GM19438 (cell line): Measurements from ENCODE around the gene THAP2.
"Not testable (repeated sequence)": the region's sequence is repeated elsewhere in the genome, so short reads cannot be mapped to it uniquely, and the experiment has no call there.

Experiments
- ATAC-seq: cut with Tn5 transposase; IDR thresholded peaks from one replicate; pipeline ENCODE4 v1.9.1; 2021; ENCODE audit warnings: low read depth; ENCODE audit not compliant: unreplicated experiment

The THAP2 gene

DNA sequence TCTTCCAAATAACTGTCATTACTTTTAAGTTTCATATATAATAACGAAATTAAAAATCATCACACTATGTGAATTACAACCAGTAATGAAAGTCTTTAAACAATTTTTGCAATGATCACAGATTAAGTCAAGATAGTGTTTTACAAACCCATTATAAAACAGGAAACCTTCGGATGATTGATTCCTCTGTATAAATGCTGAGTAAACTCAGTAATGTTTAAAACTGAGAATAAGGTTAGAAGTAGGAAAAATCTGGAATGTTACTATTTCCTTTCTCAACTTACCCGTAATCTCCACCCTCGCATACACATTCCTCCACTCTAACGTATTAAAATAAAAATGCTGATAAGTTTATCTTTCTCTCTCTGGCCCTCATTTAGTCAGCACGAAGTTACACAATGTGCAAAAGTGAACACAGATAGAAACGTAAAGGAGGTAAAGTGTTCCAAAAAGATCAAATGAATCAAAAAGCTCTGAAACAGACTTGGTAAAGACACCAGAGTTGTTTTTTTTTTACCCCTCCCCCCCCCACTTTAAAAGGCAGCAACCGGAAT lies 2.0 kb upstream of the THAP2 start:
- no peak for ATAC-seq

DNA sequence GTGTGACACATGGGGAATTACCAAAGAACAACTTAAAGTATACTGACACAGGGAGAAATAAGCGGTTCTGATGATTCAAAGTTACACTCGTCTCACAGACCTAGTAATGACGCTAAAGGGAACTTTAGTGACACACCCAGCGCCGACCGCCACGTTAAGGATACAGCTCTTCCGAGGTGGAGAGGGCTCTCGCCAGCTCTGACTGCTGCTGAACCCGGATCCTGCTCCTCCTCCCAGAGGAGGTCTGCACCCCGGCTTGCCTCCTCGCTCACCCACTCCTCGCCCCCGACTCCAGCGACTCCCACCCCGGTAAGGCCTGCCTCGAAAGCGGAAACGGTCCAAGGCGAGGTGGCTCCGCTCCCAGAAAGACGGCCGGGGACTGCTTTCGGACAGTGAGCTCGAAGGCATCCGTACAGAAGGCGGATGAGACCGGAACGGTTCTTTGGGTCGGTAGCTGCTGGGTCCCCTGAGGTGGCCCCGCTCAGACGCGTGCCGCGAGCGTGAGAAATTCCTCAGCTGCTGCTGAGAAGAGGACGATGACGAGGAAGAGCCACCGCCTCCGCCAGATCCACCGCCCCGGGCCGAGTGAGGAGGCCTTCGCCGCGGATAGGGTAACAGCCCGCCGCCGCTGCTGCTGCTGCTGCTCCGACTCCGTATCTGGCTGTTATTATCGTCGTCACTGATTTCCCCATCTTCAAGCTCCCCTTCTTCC lies 1.1 kb upstream of the THAP2 start:
- ATAC-seq, result peak; percentile 24

DNA sequence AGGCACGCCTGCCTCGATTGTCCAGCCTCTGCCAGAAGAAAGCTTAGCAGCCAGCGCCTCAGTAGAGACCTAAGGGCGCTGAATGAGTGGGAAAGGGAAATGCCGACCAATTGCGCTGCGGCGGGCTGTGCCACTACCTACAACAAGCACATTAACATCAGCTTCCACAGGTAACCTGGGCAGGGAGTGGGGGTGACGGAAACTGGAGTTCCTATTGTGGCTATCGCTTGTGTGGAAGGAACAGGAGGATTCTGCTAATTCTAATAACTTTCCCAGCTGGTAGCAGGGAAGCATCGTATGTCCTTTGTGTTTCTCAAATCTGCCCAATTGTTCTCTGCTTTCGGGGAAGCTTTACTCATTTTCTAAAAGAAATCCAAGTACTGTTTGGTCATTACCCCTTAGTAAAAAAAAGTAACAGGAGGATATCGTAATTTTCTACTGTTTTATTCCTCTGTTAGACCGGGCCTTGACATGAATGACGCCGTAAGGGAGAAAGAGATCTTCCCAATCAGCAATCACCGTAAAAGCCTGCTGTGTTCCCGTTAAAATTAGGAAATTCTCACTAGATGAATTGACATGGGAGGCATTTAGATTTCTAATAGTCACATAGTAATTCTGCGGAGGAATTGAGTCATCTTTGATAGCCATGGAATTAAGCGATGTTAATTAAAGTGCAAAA lies 449 bp downstream of the THAP2 start:
- ATAC-seq, result peak; percentile 12

DNA sequence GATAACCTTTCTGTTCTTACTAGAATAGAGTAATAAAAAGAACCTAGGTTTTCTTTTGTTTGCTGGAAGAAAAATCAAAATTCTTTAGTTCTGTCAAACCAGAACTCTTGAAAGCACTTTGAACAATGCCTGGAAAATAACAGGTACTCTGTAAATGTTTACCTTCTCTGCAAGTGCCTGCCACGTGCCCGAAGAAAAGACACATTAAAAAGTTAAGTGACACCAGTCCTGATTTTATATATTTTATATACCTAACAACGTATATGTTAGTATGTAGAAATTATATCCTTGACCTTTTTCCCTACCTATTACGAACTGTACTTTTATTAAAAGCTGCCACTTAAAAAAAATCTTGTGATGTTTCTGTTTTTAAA lies 976 bp downstream of the THAP2 start:
- ATAC-seq, result no peak

DNA sequence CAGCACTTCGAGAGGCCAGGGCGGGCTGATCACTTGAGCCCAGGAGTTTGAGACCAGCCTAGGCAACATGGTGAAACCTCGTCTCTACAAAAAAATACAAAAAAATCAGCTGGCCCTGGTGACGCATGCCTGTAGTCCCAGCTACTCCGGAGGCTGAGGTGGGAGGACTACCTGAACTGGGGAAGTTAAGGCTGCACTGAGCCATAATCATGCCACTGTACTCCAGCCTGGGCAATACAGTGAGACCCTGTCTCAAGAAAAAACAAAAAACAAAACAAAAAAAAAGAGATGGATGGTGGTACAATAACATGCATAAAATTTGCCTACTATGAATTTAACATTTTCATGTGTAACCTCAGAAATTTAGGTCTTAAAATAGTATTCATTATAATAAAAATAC lies 2.2 kb downstream of the THAP2 start:
- ATAC-seq, result no peak

DNA sequence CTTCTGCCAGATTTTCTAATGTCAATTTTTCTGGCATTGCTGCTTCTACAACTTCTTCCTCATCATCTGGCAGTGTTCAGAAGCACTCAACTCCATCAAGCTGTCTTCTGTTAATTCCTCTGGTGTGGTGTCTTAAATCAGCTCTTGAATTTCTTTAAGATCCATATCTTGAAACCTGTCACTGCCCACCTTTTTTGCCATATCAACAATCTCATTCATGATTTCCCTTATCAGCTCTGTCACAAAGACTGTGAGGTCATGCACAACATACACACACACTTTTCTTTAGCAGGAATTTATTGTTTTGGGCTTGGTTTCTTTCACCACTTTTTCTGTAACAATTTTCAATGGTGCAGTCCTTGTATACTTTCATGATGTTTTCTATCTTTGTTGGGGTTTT lies 7.2 kb downstream of the THAP2 start:
- no peak for ATAC-seq

DNA sequence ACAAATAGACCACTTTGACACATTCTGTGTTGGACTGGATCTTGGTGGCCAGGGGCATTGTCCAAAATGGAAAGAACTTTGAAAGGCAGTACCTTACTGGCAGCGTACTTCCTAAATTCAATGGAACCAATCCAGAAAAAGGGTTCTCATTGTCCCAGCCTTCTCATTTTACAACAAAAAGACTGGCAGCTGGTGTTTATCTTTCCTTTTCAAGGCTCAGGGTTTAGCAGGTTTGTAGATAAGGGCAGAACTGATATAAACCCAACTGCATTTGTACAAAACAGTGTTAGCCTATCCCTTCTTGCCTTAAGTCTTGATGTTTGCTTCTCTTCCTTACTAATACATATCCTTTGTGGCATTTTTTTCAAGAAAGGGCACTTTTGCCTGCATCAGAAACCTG lies 7.7 kb downstream of the THAP2 start:
- no peak for ATAC-seq

DNA sequence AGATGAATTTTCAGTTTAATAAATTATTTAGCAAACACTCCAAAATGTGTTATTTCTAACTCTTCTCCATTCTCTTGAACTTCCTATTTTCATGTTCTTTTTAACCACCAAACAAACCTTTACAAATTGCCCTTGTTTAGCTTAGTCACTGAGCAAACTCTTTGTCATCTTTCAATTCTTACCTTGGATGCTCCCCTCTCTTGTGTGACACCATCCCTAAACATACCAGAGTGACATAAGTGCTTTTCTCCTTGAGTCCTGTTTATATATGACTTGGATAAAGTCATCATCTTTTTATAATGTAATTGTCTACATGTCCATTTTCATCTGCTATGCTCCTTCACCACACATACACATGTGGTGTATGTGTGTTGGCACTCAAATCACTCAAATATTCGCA lies 18.4 kb downstream of the THAP2 start:
- no peak for ATAC-seq

DNA sequence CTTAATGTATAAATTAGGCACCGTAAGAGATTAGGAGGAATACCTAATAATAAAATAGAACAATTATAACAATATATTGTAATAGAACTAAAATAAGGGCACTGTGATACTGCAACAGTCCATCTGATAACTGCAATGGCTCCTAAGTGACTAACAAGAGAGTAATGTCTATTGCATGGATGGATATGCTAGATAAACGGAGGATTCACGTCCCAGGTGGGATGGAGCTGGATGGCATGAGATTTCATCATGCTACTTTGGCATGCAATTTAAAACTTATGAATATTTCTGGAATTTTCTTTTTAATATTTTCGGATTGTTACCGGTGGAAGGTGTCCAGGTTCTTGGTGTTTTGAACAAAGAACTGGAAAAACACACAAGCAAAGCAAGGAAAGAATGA lies 19.5 kb downstream of the THAP2 start:
- no peak for ATAC-seq

DNA sequence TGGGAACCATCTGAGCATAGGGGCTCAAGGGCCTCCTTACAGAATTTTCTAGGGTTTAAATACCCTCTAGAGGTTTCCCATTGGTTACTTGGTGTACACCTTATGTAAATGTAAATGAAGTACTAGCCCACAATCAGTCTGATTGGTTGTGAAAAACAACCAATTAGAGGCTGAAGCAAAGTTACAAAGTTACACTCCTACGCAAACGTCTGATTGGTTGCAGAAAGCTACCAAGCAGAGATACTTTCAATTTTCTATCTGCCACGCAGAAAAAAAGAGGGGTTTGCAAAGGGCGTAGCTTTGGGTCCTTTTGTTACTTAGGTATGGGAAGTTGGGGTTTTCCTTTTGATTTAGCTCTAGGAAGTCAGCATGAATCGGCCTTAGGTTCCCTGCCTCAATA lies 20.0 kb downstream of the THAP2 start:
- ATAC-seq, result no peak

DNA sequence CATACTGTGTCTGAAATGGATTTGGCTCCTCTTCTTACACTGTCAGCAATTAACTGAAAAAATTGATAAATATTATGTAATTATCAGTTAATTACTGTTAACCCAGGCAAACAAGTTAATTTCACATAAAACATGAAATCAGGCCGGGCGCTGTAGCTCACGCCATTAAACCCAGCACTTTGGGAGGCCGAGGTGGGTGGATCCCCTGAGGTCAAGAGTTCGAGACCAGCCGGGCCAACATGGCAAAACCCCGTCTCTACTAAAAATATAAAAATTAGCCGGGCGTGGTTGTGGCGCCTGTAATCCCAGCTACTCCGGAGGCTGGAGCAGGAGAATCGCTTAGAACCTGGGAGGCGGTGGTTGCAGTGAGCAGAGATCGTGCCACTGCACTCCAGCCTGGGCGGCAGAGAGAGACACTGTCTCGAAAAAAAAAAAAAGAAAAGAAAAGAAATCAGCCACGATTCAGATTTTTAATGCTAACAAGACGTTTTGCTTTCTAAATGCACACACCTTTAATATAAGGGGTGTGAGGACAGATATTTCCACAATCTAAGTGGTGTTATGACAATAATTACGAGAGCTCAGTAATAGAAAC lies 21.3 kb downstream of the THAP2 start:
- ATAC-seq, result no peak

DNA sequence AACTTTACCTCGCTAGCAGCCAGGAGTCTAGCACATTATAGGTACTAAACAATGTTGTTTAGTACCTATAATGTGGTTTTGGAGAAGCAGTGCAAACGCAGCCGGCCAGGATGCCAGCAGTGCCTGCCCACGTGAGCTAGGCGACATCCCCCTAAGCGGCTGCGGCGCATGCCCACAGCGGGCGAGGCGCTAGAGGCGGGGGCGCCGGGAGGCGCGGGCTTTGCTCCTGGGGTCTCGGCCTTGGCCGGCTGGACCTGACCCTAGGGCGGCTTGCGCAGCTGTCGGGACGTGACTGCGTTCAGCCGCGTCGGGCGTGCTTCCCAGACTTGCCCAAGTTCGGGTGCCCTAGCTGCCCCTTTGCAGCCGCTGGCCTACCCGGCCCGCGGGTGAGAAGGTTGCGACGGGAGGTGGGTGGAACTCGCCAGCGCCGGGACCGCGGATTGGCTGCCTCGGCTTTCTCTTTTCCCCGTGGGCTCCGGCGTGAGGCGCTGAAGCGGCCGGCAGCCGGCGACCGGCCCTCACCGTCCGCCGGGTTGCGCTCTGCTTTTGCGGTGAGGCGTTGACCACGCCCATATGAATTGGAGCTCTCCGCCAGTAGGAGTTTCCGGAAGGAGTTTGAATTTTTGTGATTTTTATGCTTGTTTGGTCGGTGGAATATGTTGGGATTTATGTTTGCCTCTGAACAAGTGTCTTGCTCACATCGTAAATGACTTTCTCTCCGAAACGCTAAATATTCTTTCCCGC lies 22.0 kb downstream of the THAP2 start, which contains the start of gene TMEM19:
Gene TMEM19, plus strand, starts transcription at position 169 of the 744 bp plus-strand sequence. CDS start 599 bp downstream, outside the sequence.
- peak; percentile 90 for ATAC-seq

DNA sequence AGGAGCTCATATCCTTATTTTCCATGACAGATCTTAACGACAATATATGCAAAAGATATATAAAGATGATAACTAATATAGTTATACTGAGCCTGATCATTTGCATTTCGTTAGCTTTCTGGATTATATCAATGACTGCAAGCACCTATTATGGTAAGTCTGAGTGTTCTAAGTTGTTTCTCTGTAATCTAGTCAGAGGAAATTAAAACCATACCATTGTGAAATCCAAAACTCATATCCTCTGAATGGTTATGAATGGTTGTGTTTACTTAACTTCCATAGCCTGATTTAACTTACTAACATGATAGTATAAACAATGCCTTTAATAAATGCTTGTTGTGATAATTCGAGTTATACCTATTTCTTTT lies 22.5 kb downstream of the THAP2 start:
- no peak for ATAC-seq

DNA sequence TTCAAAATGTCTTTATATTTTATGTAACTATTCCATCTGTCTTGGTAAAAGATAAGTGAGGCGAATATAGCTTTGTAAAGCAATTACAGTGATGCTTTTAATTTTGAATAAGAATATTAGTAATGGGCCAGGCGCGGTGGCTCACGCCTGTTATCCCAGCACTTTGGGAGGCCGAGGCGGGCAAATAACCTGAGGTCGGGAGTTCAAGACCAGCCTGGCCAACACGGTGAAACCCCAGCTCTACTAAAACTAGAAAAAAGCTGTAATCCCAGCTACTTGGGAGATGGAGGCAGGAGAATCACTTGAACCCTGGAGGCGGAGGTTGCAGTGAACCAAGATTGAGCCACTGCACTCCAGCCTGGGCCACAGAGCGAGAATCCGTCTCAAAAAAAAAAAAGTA lies 23.1 kb downstream of the THAP2 start:
- not testable (repeated sequence) for ATAC-seq

DNA sequence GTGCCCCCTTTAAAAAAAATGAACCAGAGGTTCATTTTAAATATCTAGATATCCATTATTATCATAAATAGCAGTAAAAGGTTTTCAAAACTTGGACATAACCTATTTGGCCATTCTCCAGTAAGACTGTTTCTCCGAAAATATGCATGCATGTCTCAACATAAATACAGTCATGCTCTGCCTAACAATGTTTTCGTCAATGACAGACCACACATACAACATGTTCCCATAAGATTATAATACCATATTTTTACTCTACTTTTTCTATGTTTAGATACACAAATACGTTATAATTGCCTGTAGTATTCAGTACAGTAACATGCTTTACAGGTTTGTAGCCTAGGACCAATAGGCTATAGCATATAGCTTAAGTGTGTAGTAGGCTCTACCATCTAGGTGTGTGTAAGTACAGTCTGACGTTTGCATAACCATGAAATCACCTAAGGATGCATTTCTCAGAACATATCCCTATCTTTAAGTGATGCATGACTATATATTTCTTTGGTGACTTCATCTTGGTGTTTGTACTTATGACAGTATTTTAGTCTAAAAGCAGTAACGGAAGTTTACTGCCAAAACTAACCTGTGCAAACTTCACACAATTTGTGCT lies 25.0 kb downstream of the THAP2 start:
- no peak for ATAC-seq

DNA sequence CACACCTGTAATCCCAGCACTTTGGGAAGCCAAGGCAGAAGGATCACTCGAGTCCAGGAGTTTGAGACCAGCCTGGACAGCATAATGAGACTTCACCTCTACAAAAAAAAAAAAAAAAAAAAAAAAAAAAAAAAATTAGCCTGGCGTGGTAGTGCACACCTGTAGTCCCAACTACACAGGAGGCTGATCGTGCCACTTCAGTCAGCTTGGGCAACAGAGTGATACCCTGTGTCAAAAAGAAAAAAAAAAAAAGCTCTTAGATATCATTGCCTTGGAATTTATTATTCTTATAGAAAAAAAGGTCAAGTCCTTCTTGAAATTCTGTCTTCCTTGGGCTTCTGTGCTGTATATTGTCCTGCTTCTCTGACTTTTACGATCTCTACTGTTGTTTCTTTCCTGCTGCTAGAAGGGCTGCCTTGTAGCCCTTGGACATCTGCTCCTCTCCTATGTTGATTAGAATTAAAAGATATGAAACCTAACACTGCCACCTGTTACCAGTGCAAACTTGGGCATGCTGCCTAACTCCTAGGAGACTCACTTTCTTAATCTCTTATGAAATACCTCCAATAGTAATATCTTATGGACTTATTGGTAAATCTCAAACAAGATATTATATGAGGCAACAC lies 27.5 kb downstream of the THAP2 start:
- no peak for ATAC-seq

DNA sequence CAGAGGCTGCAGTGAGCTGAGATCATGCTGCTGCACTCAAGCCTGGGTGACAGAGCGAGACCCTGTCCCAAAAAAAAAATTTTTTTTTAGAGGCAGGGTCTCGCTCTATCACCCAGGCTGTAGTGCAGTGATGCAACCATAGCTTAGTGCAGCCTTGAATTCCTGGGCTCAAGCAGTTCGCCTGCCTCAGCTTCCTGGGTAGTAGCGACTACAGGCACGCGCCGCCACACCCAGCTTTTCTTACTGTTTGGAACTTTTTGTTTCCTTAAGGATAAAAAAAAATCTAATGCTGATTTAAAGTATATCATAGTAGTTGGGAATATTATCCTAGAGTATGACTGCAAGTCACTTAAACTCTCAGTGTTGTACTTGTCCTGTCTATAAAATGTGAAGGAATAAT lies 29.0 kb downstream of the THAP2 start:
- no peak for ATAC-seq

DNA sequence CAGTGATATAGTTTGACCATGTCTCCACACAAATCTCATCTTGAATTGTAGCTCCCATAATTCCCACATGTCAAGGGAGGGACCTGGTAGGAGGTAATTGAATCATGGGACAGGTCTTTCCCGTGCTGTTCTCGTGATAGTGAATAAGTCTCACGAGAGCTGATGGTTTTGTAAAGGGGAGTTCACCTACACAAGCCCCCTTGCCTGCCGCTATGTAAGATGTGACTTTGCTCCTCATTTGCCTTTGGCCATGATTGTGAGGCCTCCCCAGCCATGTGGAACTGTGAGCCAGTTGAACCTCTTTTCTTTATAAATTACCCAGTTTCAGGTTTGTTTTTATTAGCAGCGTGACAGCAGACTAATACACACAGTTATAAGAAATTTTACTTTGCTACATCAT lies 29.6 kb downstream of the THAP2 start:
- ATAC-seq, result peak; percentile 12

DNA sequence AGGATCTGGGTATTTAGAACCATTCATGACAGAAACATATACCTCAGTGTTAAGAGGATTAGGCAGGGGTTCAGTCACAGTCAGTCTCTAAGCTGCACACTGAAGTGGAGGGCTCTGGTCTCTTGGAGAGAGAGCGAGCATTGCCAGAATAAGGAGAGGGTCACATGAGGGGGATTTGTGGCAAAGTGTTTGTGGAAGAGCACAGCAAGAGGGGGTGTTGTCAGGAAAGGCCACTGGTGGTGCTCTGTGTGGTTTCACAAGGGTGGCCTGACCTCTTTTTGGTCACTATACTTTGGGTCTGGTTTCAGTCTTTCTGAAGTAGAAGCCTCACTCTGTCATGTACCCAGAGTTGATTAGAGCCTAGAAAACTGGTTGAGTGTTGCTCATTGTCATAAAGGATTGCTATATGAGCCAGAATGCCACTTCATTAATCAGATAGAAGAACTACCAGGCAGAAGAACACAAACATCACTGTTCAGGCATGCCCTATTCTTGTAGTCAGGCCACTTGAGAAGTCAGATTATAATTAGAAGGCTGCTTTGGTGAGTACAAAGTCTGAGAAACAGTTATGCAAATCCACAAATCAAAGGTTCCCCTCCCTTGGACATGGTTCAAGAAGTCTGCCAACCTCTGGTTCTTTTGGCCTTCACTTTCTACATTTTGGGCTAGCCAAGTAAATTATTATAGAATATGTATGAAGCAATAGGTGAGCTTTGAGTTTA lies 30.2 kb downstream of the THAP2 start:
- ATAC-seq, result peak; percentile 66

DNA sequence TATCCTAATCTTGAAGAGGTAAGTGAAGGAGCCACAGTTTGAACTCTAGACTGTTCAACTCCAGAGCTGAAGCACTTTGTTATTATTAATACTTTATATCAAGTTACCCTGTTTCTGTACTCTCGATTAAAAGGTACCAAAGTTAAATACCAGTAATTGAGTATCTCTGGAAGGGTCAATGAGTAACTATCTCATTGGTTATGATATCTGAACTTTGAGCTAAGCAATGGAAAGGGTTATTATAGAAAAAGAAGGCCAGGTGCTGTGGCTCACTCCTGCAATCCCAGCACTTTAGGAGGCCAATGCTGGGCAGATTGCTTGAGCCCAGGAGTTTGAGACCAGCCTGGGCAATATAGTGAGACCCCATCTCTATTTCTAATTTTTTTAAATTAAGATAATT lies 31.7 kb downstream of the THAP2 start:
- ATAC-seq, result no peak
